Ecto neural progenitor cell (in vitro differentiated cells): ENCODE measurements around the gene TUSC2.
"Not testable (repeated sequence)": the region's sequence is repeated elsewhere in the genome, so short reads cannot be mapped to it uniquely, and the experiment has no call there.

ENCODE experiments used
- DNase-seq: peaks from one replicate; pipeline ENCODE4 v3.0.0-alpha.2; 2018; ENCODE audit warnings: low spot score

The TUSC2 gene

GRCh38 chr3:50294089-50294488, 33.9 kb downstream of the TUSC2 start:
- no peak for DNase-seq

- DNase-seq, result peak; percentile 50
Measured at GRCh38 chr3:50293079-50293801, 34.8 kb downstream of the TUSC2 start.

GRCh38 chr3:50292159-50293078, 35.6 kb downstream of the TUSC2 start, which contains the start of gene IFRD2:
Gene IFRD2, minus strand, starts transcription at chr3:50292429. Its CDS starts 155 bp downstream, at chr3:50292274.
- peak; percentile 97 for DNase-seq

GRCh38 chr3:50290161-50290641, 37.8 kb downstream of the TUSC2 start:
- DNase-seq, result peak; percentile 44

GRCh38 chr3:50289130-50289529, 38.9 kb downstream of the TUSC2 start:
- no peak for DNase-seq

GRCh38 chr3:50288387-50289007, 39.5 kb downstream of the TUSC2 start:
- DNase-seq, result peak; percentile 18

- DNase-seq, result peak; percentile 23
Measured at GRCh38 chr3:50287262-50287661, 40.8 kb downstream of the TUSC2 start.

- DNase-seq, result peak; percentile 29
Measured at GRCh38 chr3:50286322-50287227, 41.4 kb downstream of the TUSC2 start.

- not testable (repeated sequence) for DNase-seq
Measured at GRCh38 chr3:50284121-50284520, 43.9 kb downstream of the TUSC2 start.

GRCh38 chr3:50279255-50280016, 48.6 kb downstream of the TUSC2 start:
- DNase-seq, result no peak

GRCh38 chr3:50278880-50279224, 49.2 kb downstream of the TUSC2 start, which contains the start of gene LSMEM2:
Gene LSMEM2, plus strand, starts transcription at chr3:50279087. Its CDS starts 27 bp downstream, at chr3:50279114.
- no peak for DNase-seq

GRCh38 chr3:50278123-50278879, 49.7 kb downstream of the TUSC2 start:
- no peak for DNase-seq

- DNase-seq, result no peak
Measured at GRCh38 chr3:50276762-50277101, 51.3 kb downstream of the TUSC2 start.

- DNase-seq, result no peak
Measured at GRCh38 chr3:50275996-50276761, 51.8 kb downstream of the TUSC2 start.

- no peak for DNase-seq
Measured at GRCh38 chr3:50275141-50275995, 52.7 kb downstream of the TUSC2 start.
